Loucy (cell line): ENCODE results near the gene RNF32.

Source experiments
- H2AFZ ChIP-seq: fragments of 200-600 bp; sonication (generic); 2 replicates; pipeline ENCODE4 v1.6.0; 2016; ENCODE audit warnings: antibody characterized with exemption, mild to moderate bottlenecking, low read length, moderate library complexity
- H3F3A ChIP-seq: fragments of 200-600 bp; 2 replicates; pipeline ENCODE4 v1.6.0; 2016; ENCODE audit warnings: antibody characterized with exemption, low read depth, mild to moderate bottlenecking
- H3K27me3 ChIP-seq: fragments of 200-600 bp; sonication (generic); 2 replicates; pipeline ENCODE4 v1.6.1; 2014; ENCODE audit warnings: low read length, mild to moderate bottlenecking; ENCODE audit not compliant: insufficient read depth, poor library complexity, severe bottlenecking
- H3K36me3 ChIP-seq: fragments of 200-600 bp; sonication (generic); 2 replicates; pipeline ENCODE4 v1.6.1; 2016; ENCODE audit warnings: low read length; ENCODE audit not compliant: insufficient read depth
- H3K4me1 ChIP-seq: fragments of 200-600 bp; sonication (generic); 2 replicates; pipeline ENCODE4 v1.5.1; 2014; ENCODE audit warnings: low read length, mild to moderate bottlenecking; ENCODE audit not compliant: insufficient read depth, poor library complexity, severe bottlenecking
- H3K4me2 ChIP-seq: fragments of 200-600 bp; sonication (generic); 2 replicates; pipeline ENCODE4 v1.6.0; 2014; ENCODE audit warnings: antibody characterized with exemption, low read length, low read depth, mild to moderate bottlenecking; ENCODE audit not compliant: poor library complexity, severe bottlenecking
- H3K4me3 ChIP-seq: fragments of 200-600 bp; sonication (generic); 2 replicates; pipeline ENCODE4 v1.5.1; 2014; ENCODE audit warnings: low read length, mild to moderate bottlenecking, mixed read lengths; ENCODE audit not compliant: poor library complexity, severe bottlenecking
- H3K79me2 ChIP-seq: fragments of 200-600 bp; sonication (generic); 2 replicates; pipeline ENCODE4 v1.6.1; 2014; ENCODE audit warnings: low read length; ENCODE audit not compliant: insufficient read depth
- H3K9ac ChIP-seq: fragments of 200-600 bp; sonication (generic); 2 replicates; pipeline ENCODE4 v1.6.0; 2014; ENCODE audit warnings: mild to moderate bottlenecking, low read depth, low read length, moderate library complexity; ENCODE audit not compliant: poor library complexity, severe bottlenecking
- H3K9me2 ChIP-seq: fragments of 200-600 bp; sonication (generic); replicated peaks from 2 replicates; pipeline ENCODE4 v1.6.1; 2016; ENCODE audit warnings: low read depth, low read length, mixed read lengths
- H3K9me3 ChIP-seq: fragments of 200-600 bp; sonication (generic); 2 replicates; pipeline ENCODE4 v1.6.1; 2014; ENCODE audit warnings: mild to moderate bottlenecking, antibody characterized with exemption, low read length, low read depth; ENCODE audit not compliant: insufficient read depth
- H4K20me1 ChIP-seq: fragments of 200-600 bp; sonication (generic); 2 replicates; pipeline ENCODE4 v1.6.0; 2014; ENCODE audit warnings: antibody characterized with exemption, low read length, mild to moderate bottlenecking; ENCODE audit not compliant: insufficient read depth, poor library complexity, severe bottlenecking
- CTCF ChIP-seq: fragments of 200-600 bp; sonication (generic); conservative IDR thresholded peaks from 2 replicates; pipeline ENCODE4 v1.5.1; 2014; ENCODE audit warnings: mild to moderate bottlenecking, antibody characterized with exemption, low read length
- EZH2phosphoT487 ChIP-seq: fragments of 200-600 bp; IDR thresholded peaks from 2 replicates; pipeline ENCODE4 v1.6.1; 2018; ENCODE audit warnings: antibody characterized with exemption, mild to moderate bottlenecking, moderate library complexity, borderline replicate concordance

Gene RNF32

GRCh38 chr7:156626220-156626895 lies 14.2 kb upstream of the RNF32 start:
- Histone ChIP-seq H3K4me2 (no peak overlapping the region), H3K9me3 (peaks cover 4% of the 10 kb centered on the region; the same call in 1 of the 2 replicates), H3K79me2 (no peaks in the 10 kb centered on the region), H4K20me1 (no peaks in the 10 kb centered on the region), H3F3A (no peaks in the 10 kb centered on the region), H2AFZ (no peak overlapping the region), H3K27me3 (no peaks in the 10 kb centered on the region), H3K9ac (no peak overlapping the region), H3K9me2 (no peaks in the 10 kb centered on the region), H3K4me1 (no peaks in the 10 kb centered on the region), H3K36me3 (no peaks in the 10 kb centered on the region), H3K4me3 (no peak overlapping the region)
- TF ChIP-seq EZH2phosphoT487 = no peak
- TF ChIP-seq CTCF = no peak

- no peak overlapping the region for H2AFZ ChIP-seq
- no peaks in the 10 kb centered on the region for H3F3A ChIP-seq
- no peaks in the 10 kb centered on the region for H3K4me1 ChIP-seq
- H3K4me2 ChIP-seq = no peak overlapping the region
- H3K27me3 ChIP-seq = no peaks in the 10 kb centered on the region
- peaks cover 4% of the 10 kb centered on the region; the same call in 1 of the 2 replicates for H3K9me3 ChIP-seq
- H3K9ac ChIP-seq = no peak overlapping the region
- no peaks in the 10 kb centered on the region for H3K79me2 ChIP-seq
- H3K36me3 ChIP-seq = no peaks in the 10 kb centered on the region
- no peaks in the 10 kb centered on the region for H3K9me2 ChIP-seq
- no peak for TF ChIP-seq EZH2phosphoT487
- TF ChIP-seq CTCF = no peak
- no peak overlapping the region for H3K4me3 ChIP-seq
- no peaks in the 10 kb centered on the region for H4K20me1 ChIP-seq
Observed at GRCh38 chr7:156628562-156628961, 12.0 kb upstream of the RNF32 start.

GRCh38 chr7:156629873-156630272 lies 10.7 kb upstream of the RNF32 start:
- Histone ChIP-seq H4K20me1 (no peaks in the 10 kb centered on the region), H3K27me3 (no peaks in the 10 kb centered on the region), H3K9ac (no peak overlapping the region), H3K36me3 (no peaks in the 10 kb centered on the region), H3K9me3 (peaks cover 4% of the 10 kb centered on the region; the same call in 1 of the 2 replicates), H3K4me1 (no peaks in the 10 kb centered on the region), H3K9me2 (no peaks in the 10 kb centered on the region), H2AFZ (no peak overlapping the region), H3K4me3 (no peak overlapping the region), H3F3A (no peaks in the 10 kb centered on the region), H3K79me2 (no peaks in the 10 kb centered on the region), H3K4me2 (no peak overlapping the region)
- TF ChIP-seq CTCF (no peak), EZH2phosphoT487 (no peak)
